HFF-Myc (cell line): ENCODE measurements around the gene BLTP1.

Experiments used
- DNase-seq: peaks from one replicate; pipeline ENCODE4 v3.0.0-alpha.2; 2011; ENCODE audit warnings: low read depth; ENCODE audit errors: extremely low read depth
- H3K4me3 ChIP-seq: replicated peaks from 2 replicates; pipeline ENCODE4 v1.5.1; 2011; ENCODE audit warnings: low read depth, mild to moderate bottlenecking, control low read depth, low read length
- TF ChIP-seq, protein P1 (sequence below): IDR thresholded peaks from 2 replicates; pipeline ENCODE4 v1.5.1; 2012; ENCODE audit warnings: mild to moderate bottlenecking, low read depth, low read length, control low read depth; ENCODE audit errors: missing control alignments

BLTP1 gene

DNA sequence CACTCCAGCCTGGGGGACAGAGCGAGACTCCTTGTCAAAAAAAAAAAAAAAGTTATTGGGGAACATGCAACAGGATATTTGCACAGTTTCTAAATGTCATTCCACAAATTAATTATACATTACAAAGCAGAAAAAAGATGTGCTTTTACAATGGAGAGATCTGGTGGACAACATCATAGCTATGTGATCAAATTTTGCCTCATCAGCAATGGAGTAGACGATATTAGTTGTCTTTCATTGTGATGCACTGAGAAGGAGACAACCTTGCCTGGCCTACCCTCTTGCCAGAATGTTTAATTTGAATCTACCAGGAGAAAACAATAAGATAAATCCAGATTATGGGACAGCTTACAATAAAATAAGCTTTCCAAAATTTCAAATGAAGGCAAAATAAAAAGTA lies 30.5 kb upstream of the BLTP1 start:
- DNase-seq: no peak
- no peak overlapping the region for H3K4me3 ChIP-seq
- TF ChIP-seq, protein P1, sequence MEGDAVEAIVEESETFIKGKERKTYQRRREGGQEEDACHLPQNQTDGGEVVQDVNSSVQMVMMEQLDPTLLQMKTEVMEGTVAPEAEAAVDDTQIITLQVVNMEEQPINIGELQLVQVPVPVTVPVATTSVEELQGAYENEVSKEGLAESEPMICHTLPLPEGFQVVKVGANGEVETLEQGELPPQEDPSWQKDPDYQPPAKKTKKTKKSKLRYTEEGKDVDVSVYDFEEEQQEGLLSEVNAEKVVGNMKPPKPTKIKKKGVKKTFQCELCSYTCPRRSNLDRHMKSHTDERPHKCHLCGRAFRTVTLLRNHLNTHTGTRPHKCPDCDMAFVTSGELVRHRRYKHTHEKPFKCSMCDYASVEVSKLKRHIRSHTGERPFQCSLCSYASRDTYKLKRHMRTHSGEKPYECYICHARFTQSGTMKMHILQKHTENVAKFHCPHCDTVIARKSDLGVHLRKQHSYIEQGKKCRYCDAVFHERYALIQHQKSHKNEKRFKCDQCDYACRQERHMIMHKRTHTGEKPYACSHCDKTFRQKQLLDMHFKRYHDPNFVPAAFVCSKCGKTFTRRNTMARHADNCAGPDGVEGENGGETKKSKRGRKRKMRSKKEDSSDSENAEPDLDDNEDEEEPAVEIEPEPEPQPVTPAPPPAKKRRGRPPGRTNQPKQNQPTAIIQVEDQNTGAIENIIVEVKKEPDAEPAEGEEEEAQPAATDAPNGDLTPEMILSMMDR: no peak

DNA sequence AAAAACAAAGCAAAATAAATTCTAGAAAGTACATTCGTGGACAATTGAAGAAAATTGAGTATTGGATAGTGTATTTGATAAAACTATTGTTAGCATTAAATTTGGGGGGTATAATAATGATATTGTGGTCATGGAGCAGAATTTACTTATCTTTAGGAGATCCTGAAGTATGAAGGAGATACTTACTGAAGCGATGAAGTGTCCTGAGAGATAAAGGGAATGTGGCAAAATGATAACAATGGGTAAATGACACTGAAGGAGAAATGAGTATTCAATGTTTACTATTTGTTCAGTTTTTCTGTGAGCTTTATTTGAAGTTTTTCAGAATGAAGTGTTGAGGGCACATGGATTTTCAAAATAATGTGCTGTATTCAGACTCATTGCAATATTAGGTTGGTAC lies 30.0 kb upstream of the BLTP1 start:
- H3K4me3 ChIP-seq: no peak overlapping the region
- DNase-seq: no peak
- TF ChIP-seq, protein P1: no peak

DNA sequence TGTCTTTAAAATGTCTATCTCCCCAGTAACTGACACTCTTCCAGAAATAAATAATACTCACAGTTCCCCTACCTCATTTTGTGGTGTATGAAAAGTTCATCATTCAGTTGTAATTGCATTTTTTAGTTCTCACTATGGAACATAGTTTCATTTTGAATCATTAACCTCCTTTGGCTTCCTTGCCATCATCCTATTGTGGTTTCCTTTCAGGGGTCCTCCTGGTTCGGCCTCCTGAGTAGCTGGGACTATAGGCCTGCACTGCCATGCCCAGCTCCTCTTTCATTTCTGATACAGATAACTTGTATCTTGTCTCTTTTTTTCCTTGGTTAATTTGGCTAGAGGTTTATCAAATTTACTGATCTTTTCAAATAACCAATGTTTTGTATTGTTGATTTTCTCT lies 23.1 kb upstream of the BLTP1 start:
- H3K4me3 ChIP-seq: no peak overlapping the region
- TF ChIP-seq, protein P1: no peak
- no peak for DNase-seq

DNA sequence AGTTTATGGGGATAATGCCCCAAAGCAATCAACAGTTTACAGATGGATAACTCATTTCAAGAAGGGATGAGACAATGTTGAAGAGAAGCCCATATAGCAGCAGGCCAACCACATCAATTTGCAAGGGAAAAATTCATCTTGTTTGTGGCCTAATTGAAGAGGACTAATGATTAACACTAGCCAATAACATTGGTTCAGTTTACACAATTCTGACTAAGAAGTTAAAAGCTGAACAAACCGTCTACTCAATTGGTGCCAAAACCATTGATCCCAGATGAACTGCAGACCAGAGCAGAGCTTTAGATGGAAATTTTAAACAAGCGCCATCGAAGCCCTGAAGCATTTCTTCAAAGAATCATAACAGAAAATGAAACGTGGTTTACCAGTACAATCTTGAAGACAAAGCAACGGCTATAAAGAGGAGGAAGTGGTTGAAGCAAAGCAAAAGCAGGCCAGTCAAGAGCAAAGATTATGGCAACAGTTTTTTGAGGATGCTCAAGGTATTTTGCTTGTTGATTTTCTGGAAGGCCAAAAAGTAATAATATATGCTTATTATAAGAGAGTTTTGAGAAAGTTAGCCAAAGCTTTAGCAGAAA lies 20.5 kb upstream of the BLTP1 start:
- H3K4me3 ChIP-seq: no peak overlapping the region
- DNase-seq: no peak
- TF ChIP-seq, protein P1: no peak

DNA sequence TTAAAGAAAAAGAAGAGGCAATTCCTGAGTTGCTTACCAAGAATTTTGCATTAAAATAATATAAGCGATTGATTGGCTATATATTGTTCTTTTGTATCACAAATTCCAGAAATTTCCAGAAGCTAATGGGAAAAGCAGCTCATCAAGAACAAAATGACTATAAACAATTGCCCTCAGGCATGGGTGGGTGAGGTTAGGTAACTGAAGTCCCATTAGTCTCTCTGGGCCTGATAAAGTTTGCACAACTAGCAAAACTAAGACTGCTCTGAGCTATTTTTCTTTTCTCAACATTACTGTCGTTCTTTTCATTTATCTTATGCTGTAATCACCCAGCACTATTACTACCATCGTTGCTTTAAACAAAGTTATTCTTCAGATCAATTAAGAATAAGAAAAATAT lies 19.2 kb upstream of the BLTP1 start:
- TF ChIP-seq, protein P1: no peak
- no peak overlapping the region for H3K4me3 ChIP-seq
- no peak for DNase-seq

DNA sequence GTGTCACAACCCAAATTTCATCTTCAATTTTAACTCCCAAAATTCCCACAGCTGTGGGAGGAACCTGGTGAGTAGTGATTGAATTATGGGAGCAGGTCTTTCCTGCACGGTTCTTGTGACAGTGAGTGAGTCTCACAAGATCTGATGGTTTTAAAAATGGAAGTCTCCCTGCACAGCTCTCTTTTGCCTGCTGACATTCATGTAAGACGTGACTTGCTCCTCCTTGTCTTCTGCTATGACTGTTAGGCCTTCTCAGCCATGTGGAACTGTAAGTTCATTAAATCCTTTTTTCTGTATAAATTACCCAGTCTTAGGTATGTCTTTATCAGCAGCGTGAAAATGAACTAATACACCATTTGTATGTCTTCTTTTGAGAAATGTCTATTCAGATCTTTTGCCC lies 13.0 kb upstream of the BLTP1 start:
- TF ChIP-seq, protein P1: no peak
- H3K4me3 ChIP-seq: no peak overlapping the region
- no peak for DNase-seq

DNA sequence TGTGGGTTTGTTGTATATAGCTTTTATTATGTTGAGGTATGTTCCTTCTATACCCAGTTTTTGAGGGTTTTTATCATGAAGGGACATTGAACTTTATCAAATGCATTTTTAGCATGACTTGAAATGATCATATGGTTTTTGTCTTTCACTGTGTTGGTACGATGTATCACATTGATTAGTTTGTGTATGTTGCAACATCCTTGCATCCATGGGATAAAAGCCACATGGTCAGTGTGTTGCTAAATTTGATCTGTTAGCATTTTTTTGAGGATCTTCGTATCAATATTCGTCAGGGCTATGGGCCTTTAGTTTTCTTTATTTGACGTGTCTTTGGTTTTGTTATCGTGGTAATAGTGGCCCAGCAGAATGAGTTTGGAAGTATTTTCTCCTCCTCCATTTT lies 11.3 kb upstream of the BLTP1 start:
- no peak overlapping the region for H3K4me3 ChIP-seq
- TF ChIP-seq, protein P1: no peak
- DNase-seq: no peak
